Thoracic aorta (tissue), 2 donors: ENCODE results near the gene JAG2. TPM values are rescaled to one million over a fixed set of nuclear protein-coding genes. Genes with fewer than 3 reads are reported as not detected.

Experiments used
- ATAC-seq: fragments of 150-250 bp; one replicate; pipeline ENCODE4 v1.8.0; 2017; ENCODE audit warnings: low read depth; ENCODE audit not compliant: insufficient number of reproducible peaks, low FRiP score
- DNase-seq: peaks from one replicate; pipeline ENCODE4 v3.0.0-alpha.2; 2020; ENCODE audit warnings: low spot score
- H3K27ac ChIP-seq, 2 donors: fragments of 200-600 bp; sonication (generic); 1 replicate in 1 of 2; 2 replicates in 1 of 2; pipeline ENCODE4 v1.5.1; 2016; ENCODE audit warnings: mild to moderate bottlenecking in 2 of 2, moderate library complexity in 2 of 2
- H3K27me3 ChIP-seq: fragments of 200-600 bp; sonication (generic); replicated peaks from 2 replicates; pipeline ENCODE4 v1.6.0; 2016; ENCODE audit warnings: mild to moderate bottlenecking; ENCODE audit not compliant: insufficient read depth
- H3K36me3 ChIP-seq: fragments of 200-600 bp; sonication (generic); one replicate; pipeline ENCODE4 v1.5.1; 2016
- H3K4me1 ChIP-seq, 2 donors: fragments of 200-600 bp; sonication (generic); 1 replicate in 1 of 2; 2 replicates in 1 of 2; pipeline versions ENCODE4 v1.5.1 to v1.6.0; 2016; ENCODE audit warnings: low read depth in 2 of 2, mild to moderate bottlenecking in 1 of 2; ENCODE audit not compliant: control insufficient read depth in 1 of 2
- H3K4me3 ChIP-seq: fragments of 200-600 bp; sonication (generic); 2 replicates; pipeline ENCODE4 v1.5.1; 2016; ENCODE audit warnings: mild to moderate bottlenecking
- H3K9me3 ChIP-seq: fragments of 200-600 bp; sonication (generic); 2 replicates; pipeline ENCODE4 v1.5.1; 2016
- total RNA-seq, 2 donors: library from RNA; depleted of rRNA; stranded (reverse); fragments of >200 nt; gene quantifications; one replicate each; pipeline versions ENCODE4 v1.1.0 to v1.2.3, GENCODE V29; 2016
- TF ChIP-seq, protein P1 (sequence below): fragments of 200-600 bp; sonication (generic); IDR thresholded peaks from one replicate; pipeline ENCODE4 v1.5.1; 2019; ENCODE audit warnings: antibody characterized with exemption

Gene JAG2
- total RNA-seq, 2 donors from 2014 or later = 8.8 to 12.0 TPM

GRCh38 chr14:105098316-105098715, 70.3 kb downstream of the JAG2 start:
- no peak for DNase-seq
- TF ChIP-seq, protein P1, sequence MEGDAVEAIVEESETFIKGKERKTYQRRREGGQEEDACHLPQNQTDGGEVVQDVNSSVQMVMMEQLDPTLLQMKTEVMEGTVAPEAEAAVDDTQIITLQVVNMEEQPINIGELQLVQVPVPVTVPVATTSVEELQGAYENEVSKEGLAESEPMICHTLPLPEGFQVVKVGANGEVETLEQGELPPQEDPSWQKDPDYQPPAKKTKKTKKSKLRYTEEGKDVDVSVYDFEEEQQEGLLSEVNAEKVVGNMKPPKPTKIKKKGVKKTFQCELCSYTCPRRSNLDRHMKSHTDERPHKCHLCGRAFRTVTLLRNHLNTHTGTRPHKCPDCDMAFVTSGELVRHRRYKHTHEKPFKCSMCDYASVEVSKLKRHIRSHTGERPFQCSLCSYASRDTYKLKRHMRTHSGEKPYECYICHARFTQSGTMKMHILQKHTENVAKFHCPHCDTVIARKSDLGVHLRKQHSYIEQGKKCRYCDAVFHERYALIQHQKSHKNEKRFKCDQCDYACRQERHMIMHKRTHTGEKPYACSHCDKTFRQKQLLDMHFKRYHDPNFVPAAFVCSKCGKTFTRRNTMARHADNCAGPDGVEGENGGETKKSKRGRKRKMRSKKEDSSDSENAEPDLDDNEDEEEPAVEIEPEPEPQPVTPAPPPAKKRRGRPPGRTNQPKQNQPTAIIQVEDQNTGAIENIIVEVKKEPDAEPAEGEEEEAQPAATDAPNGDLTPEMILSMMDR = no peak
- no peak for ATAC-seq

GRCh38 chr14:105097794-105098127, 70.8 kb downstream of the JAG2 start:
- TF ChIP-seq, protein P1 = no peak
- DNase-seq (no peak), ATAC-seq (no peak)
- peaks cover 3% of the 10 kb centered on the region for H3K9me3 ChIP-seq
- no peaks in the 10 kb centered on the region for H3K27me3 ChIP-seq
- no peak overlapping the region for H3K4me3 ChIP-seq
- peaks cover 8 to 10% of the 10 kb centered on the region in 2 donors for H3K4me1 ChIP-seq
- no peaks in the 10 kb centered on the region for H3K36me3 ChIP-seq
- H3K27ac ChIP-seq = no peak overlapping the region

More at GRCh38 chr14:105098316-105098715, 70.3 kb downstream of the JAG2 start:
- H3K27ac ChIP-seq = no peak overlapping the region
- no peaks in the 10 kb centered on the region for H3K27me3 ChIP-seq
- H3K9me3 ChIP-seq = peaks cover 3% of the 10 kb centered on the region
- H3K4me3 ChIP-seq = no peak overlapping the region
- H3K36me3 ChIP-seq = no peaks in the 10 kb centered on the region
- peaks cover 7 to 8% of the 10 kb centered on the region in 2 donors for H3K4me1 ChIP-seq

DNA sequence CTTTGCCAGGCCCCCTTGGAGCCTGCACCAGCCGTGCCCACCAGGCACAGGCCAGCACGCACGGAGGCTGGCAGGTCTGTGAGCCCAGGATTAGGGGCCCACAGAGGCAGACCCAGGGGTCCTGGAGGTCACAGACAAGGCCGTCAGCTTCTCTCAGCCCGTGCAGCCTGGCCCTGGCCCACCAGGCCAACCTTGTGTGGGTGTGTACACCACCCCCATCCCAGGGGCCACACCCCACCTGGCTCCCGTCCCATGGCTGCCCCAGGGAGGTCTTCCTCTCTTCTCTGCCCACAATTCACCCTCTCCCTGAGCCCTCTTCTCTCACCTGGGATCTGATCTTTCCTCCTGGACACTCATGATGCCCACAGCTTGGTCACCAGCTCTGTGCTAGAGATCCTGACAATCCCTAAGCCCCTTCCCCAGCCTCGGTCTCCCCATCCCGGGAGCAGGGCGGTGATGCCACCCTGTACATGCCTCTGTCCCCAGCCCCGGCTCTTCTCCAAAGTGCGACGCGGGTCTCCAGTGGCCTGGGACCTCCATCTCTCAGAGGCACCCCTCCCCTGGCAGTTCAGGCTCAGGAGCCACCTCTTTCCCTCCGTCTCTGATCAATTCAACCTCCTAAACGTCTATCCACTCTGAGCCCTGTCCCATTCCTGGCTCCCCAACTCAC, 72.2 kb downstream of the JAG2 start:
- no peak for DNase-seq

GRCh38 chr14:105095236-105095805, 73.3 kb downstream of the JAG2 start:
- no peak for DNase-seq
- H3K4me1 ChIP-seq = peaks cover 28 to 34% of the 10 kb centered on the region in 2 donors
- TF ChIP-seq, protein P1 = no peak

More for the DNA sequence above, 72.2 kb downstream of the JAG2 start:
- H3K36me3 ChIP-seq = no peaks in the 10 kb centered on the region
- TF ChIP-seq, protein P1 = no peak
- no peak for ATAC-seq
- no peak overlapping the region for H3K4me3 ChIP-seq
- H3K9me3 ChIP-seq = peaks cover 3% of the 10 kb centered on the region
- no peak overlapping the region for H3K27ac ChIP-seq
- H3K27me3 ChIP-seq = no peaks in the 10 kb centered on the region
- peaks cover 22 to 24% of the 10 kb centered on the region in 2 donors for H3K4me1 ChIP-seq

DNA sequence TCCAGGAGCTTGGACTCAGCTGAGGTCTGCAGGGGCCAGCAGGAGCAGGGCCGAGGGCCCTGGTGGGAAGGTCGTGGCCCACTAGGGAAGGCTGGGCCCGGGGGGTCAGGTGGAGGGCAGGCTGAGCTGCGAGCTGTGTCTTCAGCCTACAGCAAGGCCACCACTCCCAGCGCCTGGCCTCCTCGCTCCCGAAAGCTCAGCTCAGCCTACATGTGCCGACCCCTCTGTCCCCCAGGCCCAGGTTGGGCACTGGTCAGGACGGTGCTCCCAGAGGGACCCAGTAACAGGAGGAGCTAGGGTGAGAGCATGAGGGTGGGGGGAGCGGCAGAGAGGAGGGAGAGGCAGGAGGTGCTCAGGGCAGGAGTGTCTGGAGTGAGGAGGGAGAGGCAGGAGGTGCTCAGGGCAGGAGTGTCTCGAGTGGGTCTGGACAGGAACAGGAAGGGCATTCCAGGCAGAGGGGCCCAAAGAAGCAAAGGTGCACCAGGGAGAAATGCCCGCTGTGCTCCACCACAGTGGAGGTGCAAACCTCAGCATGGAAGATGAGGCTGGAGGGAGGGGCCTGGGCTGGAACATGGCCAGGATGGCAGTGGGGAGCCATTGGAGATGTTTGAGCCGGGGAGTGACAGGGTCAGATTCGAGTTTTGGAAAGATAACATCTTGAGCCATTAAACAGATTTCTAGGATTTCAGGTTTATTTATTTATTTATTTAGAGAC, 74.2 kb downstream of the JAG2 start:
- Histone ChIP-seq H3K4me3 (peak overlapping the region; percentile 98), H3K4me1 (peaks cover 28 to 41% of the 10 kb centered on the region in 2 donors), H3K27me3 (no peaks in the 10 kb centered on the region), H3K36me3 (no peaks in the 10 kb centered on the region), H3K9me3 (no peaks in the 10 kb centered on the region), H3K27ac (peak overlapping the region; percentile 81 to 98)
- TF ChIP-seq, protein P1 = no peak
- no peak for ATAC-seq
- DNase-seq = no peak

More at GRCh38 chr14:105095236-105095805, 73.3 kb downstream of the JAG2 start:
- Histone ChIP-seq H3K4me3 (no peak overlapping the region), H3K36me3 (no peaks in the 10 kb centered on the region), H3K9me3 (peaks cover 3% of the 10 kb centered on the region), H3K27ac (no peak overlapping the region), H3K27me3 (no peaks in the 10 kb centered on the region)
- ATAC-seq = no peak
